ENCODE data around the gene CA12.

DNA sequence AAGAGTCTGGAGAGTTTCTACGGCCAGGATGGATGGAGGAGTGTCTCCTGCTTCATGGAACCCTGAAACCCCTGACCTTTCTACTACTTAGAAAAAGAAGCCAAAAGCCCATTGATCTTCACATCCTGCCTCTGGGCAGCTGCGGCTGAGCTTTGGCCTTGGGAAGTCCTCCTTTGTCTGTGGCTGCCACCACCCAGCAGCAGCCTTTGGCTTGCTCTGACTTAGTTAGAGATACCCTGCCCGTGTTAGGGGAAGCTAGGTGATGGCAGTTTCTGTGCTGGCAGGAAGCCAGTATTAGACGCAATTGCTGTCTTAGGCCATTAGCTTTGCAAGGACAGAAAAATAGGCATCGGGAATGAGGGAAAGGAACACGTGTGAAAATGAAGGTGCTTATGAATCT is 85.5 kb downstream of the CA12 start:
- TF ChIP-seq, protein P1, sequence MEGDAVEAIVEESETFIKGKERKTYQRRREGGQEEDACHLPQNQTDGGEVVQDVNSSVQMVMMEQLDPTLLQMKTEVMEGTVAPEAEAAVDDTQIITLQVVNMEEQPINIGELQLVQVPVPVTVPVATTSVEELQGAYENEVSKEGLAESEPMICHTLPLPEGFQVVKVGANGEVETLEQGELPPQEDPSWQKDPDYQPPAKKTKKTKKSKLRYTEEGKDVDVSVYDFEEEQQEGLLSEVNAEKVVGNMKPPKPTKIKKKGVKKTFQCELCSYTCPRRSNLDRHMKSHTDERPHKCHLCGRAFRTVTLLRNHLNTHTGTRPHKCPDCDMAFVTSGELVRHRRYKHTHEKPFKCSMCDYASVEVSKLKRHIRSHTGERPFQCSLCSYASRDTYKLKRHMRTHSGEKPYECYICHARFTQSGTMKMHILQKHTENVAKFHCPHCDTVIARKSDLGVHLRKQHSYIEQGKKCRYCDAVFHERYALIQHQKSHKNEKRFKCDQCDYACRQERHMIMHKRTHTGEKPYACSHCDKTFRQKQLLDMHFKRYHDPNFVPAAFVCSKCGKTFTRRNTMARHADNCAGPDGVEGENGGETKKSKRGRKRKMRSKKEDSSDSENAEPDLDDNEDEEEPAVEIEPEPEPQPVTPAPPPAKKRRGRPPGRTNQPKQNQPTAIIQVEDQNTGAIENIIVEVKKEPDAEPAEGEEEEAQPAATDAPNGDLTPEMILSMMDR (IDR thresholded peaks at IDR 0.05) = no peak
- no peak for TF ChIP-seq POLR2A (IDR thresholded peaks at IDR 0.05)
